Measurements from ENCODE around the gene ICOS. TPM values are rescaled to one million over a fixed set of nuclear protein-coding genes. Genes with fewer than 3 reads are reported as not detected.
"Not testable (repeated sequence)": the region's sequence is repeated elsewhere in the genome, so short reads cannot be mapped to it uniquely, and the experiment has no call there.

The ICOS gene
- total RNA-seq, 1 experiment from 2014 or later, result 2.1 TPM

DNA sequence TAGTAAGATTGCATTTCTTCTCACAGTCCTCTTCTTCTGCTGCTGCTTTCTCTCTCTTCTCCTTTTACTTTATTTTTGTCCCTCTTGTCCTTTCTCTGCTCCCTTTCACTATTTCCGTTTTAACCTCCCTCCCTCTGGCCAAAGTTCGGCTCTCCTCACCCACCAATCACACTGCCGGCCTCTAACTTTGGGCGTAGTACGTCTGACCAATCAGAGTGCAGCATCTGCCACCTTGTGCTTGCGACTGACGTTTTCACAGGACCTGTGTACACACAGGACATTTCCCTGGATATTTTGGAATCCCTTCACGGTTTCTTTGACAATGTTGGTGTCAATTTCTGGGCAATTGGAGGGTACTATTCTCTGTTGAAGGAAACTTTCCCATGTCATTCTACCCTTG, 22.6 kb upstream of the ICOS start:
- DNase-seq (ENCODE audit: low read depth, low spot score), result no peak
- in situ Hi-C loops (cut with HindIII; ENCODE audit: low pct_unique_long_range_greater_than_20kb, low sequenced_read_pairs), result no loop called here

DNA sequence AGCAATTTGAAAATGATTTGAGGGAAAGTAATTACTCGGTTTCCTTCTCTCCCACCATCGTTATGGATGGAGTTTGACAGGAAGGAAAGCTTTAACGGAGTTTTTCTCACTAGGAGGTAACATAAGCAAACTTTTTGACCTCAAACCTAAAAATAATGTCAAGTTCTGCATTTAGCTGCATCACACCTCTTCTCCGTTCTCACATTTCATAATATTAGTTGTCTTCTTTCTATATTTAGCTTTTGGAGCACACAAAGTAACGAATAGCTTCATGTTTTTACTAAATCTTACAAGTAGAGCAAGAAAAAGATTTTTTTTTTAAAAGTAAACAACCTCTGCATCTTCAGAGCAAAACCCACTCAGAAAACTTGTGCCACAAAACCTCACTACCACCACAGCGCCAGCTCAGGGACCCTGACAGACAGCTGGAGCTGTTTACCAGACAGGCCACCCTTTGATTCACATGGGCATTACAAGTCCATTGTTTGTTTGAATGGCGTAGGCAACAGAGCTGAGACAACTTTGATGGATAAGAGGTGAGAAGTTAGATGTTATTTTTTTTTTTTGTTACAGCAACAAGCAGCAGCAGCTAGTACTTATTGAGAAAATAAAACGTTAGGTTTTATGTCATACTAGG, 21.9 kb upstream of the ICOS start:
- in situ Hi-C loops (cut with HindIII; ENCODE audit: low pct_unique_long_range_greater_than_20kb, low sequenced_read_pairs), result no loop called here

DNA sequence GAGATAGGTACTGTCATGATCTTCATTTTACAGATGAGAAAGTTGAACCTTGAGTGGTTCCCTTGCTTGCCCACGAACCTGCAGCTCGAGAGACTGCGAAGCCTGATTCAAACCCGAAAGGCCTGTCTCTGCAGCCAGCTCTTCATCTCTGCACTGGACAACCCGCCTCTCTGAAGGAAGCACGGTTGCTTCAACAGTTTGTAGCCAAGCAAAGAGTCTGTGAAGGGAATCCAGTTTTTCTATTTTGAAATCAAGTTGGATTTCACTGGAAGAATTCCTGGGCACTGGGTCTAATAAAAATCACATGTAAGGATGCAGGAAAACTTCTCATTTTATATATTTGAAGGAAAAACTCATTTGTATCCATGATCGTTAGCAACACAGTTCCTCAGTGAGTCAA, 21.3 kb upstream of the ICOS start:
- DNase-seq (ENCODE audit: low read depth, low spot score), result no peak
- in situ Hi-C loops (cut with HindIII; ENCODE audit: low pct_unique_long_range_greater_than_20kb, low sequenced_read_pairs), result no loop called here

More for the DNA sequence above, 21.9 kb upstream of the ICOS start:
- DNase-seq (ENCODE audit: low read depth, low spot score), result no peak

- in situ Hi-C loops (cut with HindIII; ENCODE audit: low pct_unique_long_range_greater_than_20kb, low sequenced_read_pairs), result no loop called here
- DNase-seq (ENCODE audit: low read depth, low spot score), result no peak
Measured at GRCh38 chr2:203916756-203917155, 19.8 kb upstream of the ICOS start.

- DNase-seq (ENCODE audit: low read depth, low spot score), result no peak
- in situ Hi-C loops (cut with HindIII; ENCODE audit: low pct_unique_long_range_greater_than_20kb, low sequenced_read_pairs), result no loop called here
Measured at GRCh38 chr2:203918264-203918663, 18.3 kb upstream of the ICOS start.

- DNase-seq (ENCODE audit: low read depth, low spot score), result no peak
- in situ Hi-C loops (cut with HindIII; ENCODE audit: low pct_unique_long_range_greater_than_20kb, low sequenced_read_pairs), result no loop called here
Measured at GRCh38 chr2:203918839-203919238, 17.7 kb upstream of the ICOS start.

DNA sequence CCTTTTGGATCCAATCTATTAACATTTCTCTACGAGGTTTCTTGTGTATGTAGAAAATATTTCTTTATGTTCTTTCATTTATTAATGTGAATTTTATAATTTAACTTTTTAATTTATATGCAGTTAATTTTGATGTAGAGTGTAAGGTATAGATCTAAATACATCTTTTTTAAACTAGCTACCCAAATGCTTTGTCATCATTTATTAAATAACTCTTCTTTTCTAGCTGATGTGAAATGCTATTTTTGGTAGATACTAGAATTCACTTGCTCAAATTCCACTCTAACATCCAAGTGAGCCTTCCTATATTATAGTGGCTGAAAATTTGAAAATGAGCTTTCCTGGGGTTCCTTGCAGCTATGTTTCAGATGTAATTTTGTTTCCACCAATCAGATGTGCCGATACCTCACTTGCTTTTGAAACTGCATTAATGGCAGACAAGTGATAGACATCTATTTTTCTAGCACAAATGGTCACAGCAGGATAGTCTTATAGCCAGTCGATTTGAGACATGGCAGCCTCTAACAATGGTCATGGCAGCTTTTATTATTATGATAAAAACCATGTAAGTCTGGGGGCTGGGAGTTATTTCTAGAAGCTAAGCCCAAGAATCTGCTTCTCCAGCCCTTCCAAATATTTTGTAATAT, 10.9 kb upstream of the ICOS start:
- in situ Hi-C loops (cut with HindIII; ENCODE audit: low pct_unique_long_range_greater_than_20kb, low sequenced_read_pairs), result no loop called here
- DNase-seq (ENCODE audit: low read depth, low spot score), result no peak

GRCh38 chr2:203928849-203929248, 7.7 kb upstream of the ICOS start:
- in situ Hi-C loops (cut with HindIII; ENCODE audit: low pct_unique_long_range_greater_than_20kb, low sequenced_read_pairs), result no loop called here
- peak; percentile 52 for DNase-seq (ENCODE audit: low read depth, low spot score)

DNA sequence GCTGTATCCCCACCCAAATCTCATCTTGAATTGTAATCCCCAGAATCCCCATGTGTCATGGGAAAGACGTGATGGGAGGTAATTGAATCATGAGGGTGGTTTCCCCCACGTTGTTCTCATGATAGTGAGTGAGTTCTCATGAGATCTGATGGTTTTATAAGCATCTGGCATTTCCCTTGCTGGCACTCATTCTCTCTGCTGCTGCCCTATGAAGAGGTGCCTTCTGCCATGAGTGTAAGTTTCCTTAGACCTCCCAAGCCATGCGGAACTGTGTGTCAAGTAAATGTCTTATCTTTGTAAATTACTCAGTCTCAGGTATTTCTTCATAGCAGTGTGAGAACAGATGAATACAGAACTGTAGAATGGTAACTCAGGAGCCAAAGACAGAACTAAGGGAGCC, 5.3 kb upstream of the ICOS start:
- DNase-seq (ENCODE audit: low read depth, low spot score); in situ Hi-C loops (cut with HindIII; ENCODE audit: low pct_unique_long_range_greater_than_20kb, low sequenced_read_pairs): not testable (repeated sequence)

- in situ Hi-C loops (cut with HindIII; ENCODE audit: low pct_unique_long_range_greater_than_20kb, low sequenced_read_pairs), result no loop called here
Measured at GRCh38 chr2:203934041-203934492, 2.5 kb upstream of the ICOS start.

GRCh38 chr2:203934711-203935438, 1.7 kb upstream of the ICOS start:
- in situ Hi-C loops (cut with HindIII; ENCODE audit: low pct_unique_long_range_greater_than_20kb, low sequenced_read_pairs), result no loop called here
- no peak for DNase-seq (ENCODE audit: low read depth, low spot score)

More at GRCh38 chr2:203934041-203934492, 2.5 kb upstream of the ICOS start:
- no peak for DNase-seq (ENCODE audit: low read depth, low spot score)

DNA sequence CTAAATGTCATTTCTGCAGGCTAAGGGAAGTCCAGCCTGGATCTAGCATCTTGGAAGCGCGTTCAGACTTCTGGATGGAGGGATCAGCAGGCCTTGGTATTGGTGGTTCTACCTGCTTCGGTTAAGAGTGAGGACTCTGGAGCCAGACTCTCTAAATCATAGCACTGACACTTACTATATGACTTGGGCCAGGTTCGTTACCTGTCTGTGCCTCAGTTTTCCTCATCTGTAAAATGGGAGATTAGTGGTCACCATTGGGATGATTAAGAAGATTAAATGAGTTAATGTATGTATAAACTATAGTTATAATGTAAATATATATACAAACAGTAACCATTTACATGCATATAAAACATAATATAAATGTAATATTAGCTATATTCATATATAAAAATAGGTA, 995 bp upstream of the ICOS start:
- in situ Hi-C loops (cut with HindIII; ENCODE audit: low pct_unique_long_range_greater_than_20kb, low sequenced_read_pairs), result no loop called here
- DNase-seq (ENCODE audit: low read depth, low spot score), result no peak

GRCh38 chr2:203936949-203937348, 386 bp downstream of the ICOS start:
- no peak for DNase-seq (ENCODE audit: low read depth, low spot score)
- in situ Hi-C loops (cut with HindIII; ENCODE audit: low pct_unique_long_range_greater_than_20kb, low sequenced_read_pairs), result no loop called here

- no peak for DNase-seq (ENCODE audit: low read depth, low spot score)
- in situ Hi-C loops (cut with HindIII; ENCODE audit: low pct_unique_long_range_greater_than_20kb, low sequenced_read_pairs), result no loop called here
Measured at GRCh38 chr2:203937788-203938187, 1.2 kb downstream of the ICOS start.

DNA sequence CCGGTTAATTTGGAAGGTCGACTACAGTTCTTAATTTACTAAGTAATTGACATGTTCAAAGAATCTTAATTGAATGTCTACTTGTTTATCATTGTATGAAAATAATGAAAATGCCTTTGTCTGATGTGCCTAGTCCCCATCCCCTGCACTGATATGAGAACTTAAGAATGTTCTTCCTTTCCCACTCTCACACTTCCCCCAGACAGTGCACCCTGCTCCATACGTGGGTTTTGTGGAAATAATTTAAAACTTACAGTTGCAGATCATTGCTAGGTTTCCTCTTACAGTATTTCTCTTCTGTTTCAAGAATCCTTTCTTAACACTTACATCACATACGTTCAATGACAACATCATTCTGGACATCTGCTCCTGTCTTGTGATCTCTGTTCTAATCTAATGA, 3.5 kb downstream of the ICOS start:
- no peak for DNase-seq (ENCODE audit: low read depth, low spot score)
- in situ Hi-C loops (cut with HindIII; ENCODE audit: low pct_unique_long_range_greater_than_20kb, low sequenced_read_pairs), result no loop called here

GRCh38 chr2:203943493-203944382, 7.2 kb downstream of the ICOS start:
- in situ Hi-C loops (cut with HindIII; ENCODE audit: low pct_unique_long_range_greater_than_20kb, low sequenced_read_pairs); DNase-seq (ENCODE audit: low read depth, low spot score): not testable (repeated sequence)

- DNase-seq (ENCODE audit: low read depth, low spot score), result peak; percentile 8
- in situ Hi-C loops (cut with HindIII; ENCODE audit: low pct_unique_long_range_greater_than_20kb, low sequenced_read_pairs), result no loop called here
Measured at GRCh38 chr2:203948733-203949132, 12.2 kb downstream of the ICOS start.

GRCh38 chr2:203949228-203949627, 12.7 kb downstream of the ICOS start:
- in situ Hi-C loops (cut with HindIII; ENCODE audit: low pct_unique_long_range_greater_than_20kb, low sequenced_read_pairs), result no loop called here
- peak; percentile 12 for DNase-seq (ENCODE audit: low read depth, low spot score)

All from SK-MEL-5 (cell line).